ENCODE results near the gene MEIS3. TPM values are rescaled to one million over a fixed set of nuclear protein-coding genes. Genes with fewer than 3 reads are reported as not detected.

The MEIS3 gene
- total RNA-seq, 3 donors from 2014 or later (not counting 1 experiment from before 2014, with no cell fraction given), result not detected

DNA sequence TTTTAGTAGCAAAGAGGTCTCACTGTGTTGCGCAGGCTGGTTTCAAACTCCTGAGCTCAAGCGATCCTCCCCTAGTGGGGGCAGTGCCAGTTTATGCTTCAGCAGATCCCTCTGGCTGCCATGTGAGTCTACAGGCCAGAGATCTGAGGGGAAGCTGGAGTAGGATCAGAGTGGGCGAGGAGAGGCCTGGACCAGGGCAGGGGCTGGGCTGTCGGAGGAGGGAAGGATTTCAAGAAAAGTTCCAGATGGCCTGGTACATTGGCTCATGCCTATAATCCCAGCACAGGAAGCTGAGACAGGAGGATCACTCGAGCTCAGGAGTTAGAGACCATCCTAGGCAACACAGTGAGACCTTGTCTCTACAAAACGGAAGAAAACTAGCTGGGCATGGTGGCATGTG lies 60.4 kb downstream of the MEIS3 start:
- Histone ChIP-seq H3K4me3 (ENCODE audit: low read length) (no peak overlapping the region), H3K36me3 (ENCODE audit: control insufficient read depth, insufficient read depth, low read length) (peaks cover 73% of the 10 kb centered on the region), H3K9me3 (ENCODE audit: control insufficient read depth, insufficient read depth, low read length) (no peaks in the 10 kb centered on the region), H3K27ac (ENCODE audit: low read length) (no peak overlapping the region), H3K27me3 (ENCODE audit: control insufficient read depth, insufficient read depth, low read length) (no peaks in the 10 kb centered on the region), H3K4me1 (ENCODE audit: control insufficient read depth, insufficient read depth, low read length) (no peaks in the 10 kb centered on the region)
- no peak for ATAC-seq
- Mint-ChIP-seq H3K27ac (no peak overlapping the region), H3K27me3 (ENCODE audit: low read depth in 2 of 2) (no peaks in the 10 kb centered on the region), H3K4me1 (peaks cover 0 to 3% of the 10 kb centered on the region in 2 donors), H3K4me3 (no peak overlapping the region), H3K9me3 (no peaks in the 10 kb centered on the region), H3K36me3 (peaks cover 8% of the 10 kb centered on the region)
- TF ChIP-seq, protein P1, sequence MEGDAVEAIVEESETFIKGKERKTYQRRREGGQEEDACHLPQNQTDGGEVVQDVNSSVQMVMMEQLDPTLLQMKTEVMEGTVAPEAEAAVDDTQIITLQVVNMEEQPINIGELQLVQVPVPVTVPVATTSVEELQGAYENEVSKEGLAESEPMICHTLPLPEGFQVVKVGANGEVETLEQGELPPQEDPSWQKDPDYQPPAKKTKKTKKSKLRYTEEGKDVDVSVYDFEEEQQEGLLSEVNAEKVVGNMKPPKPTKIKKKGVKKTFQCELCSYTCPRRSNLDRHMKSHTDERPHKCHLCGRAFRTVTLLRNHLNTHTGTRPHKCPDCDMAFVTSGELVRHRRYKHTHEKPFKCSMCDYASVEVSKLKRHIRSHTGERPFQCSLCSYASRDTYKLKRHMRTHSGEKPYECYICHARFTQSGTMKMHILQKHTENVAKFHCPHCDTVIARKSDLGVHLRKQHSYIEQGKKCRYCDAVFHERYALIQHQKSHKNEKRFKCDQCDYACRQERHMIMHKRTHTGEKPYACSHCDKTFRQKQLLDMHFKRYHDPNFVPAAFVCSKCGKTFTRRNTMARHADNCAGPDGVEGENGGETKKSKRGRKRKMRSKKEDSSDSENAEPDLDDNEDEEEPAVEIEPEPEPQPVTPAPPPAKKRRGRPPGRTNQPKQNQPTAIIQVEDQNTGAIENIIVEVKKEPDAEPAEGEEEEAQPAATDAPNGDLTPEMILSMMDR (IDR thresholded peaks at IDR 0.05), result no peak
- 93% methylated on average over 6 of the region's 6 CpGs for WGBS (ENCODE audit: insufficient coverage)
- DNase-seq, result no peak
- intact Hi-C loops (cut with micrococcal nuclease), result no loop called here

GRCh38 chr19:47357788-47358680 lies 61.3 kb downstream of the MEIS3 start:
- intact Hi-C loops (cut with micrococcal nuclease), result no loop called here

DNA sequence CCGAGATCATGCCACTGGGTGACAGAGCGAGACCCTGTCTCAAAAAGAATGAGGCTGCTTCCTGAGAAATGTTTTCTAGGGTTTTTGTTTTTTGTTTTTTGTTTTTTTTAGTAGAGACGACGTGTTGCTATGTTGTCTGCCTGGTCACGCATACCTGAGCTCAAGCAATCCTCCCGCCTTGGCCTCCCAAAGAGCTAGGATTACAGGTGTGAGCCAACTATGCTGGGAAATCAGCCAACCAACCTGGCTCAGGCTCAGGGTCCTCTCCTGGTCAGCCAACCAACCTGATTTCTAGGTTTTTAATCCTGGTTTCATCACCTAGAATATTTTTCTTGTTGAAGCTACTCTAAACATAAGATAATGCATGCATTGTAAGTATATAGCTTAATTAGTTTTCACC lies 62.4 kb downstream of the MEIS3 start:
- WGBS (ENCODE audit: insufficient coverage), result 98% methylated on average over 6 of the region's 6 CpGs
- no peaks in the 10 kb centered on the region for H3K9me3 ChIP-seq (ENCODE audit: control insufficient read depth, insufficient read depth, low read length)
- Mint-ChIP-seq H3K27me3 (ENCODE audit: low read depth in 2 of 2) (no peaks in the 10 kb centered on the region), H3K36me3 (peaks cover 5% of the 10 kb centered on the region), H3K4me3 (no peak overlapping the region), H3K9me3 (no peaks in the 10 kb centered on the region), H3K27ac (no peak overlapping the region), H3K4me1 (peaks cover 0 to 7% of the 10 kb centered on the region in 2 donors)
- ATAC-seq (no peak), DNase-seq (no peak)
- H3K4me3 ChIP-seq (ENCODE audit: low read length), result no peak overlapping the region
- no peak overlapping the region for H3K27ac ChIP-seq (ENCODE audit: low read length)
- H3K4me1 ChIP-seq (ENCODE audit: control insufficient read depth, insufficient read depth, low read length), result no peaks in the 10 kb centered on the region
- no peaks in the 10 kb centered on the region for H3K27me3 ChIP-seq (ENCODE audit: control insufficient read depth, insufficient read depth, low read length)
- H3K36me3 ChIP-seq (ENCODE audit: control insufficient read depth, insufficient read depth, low read length), result peaks cover 72% of the 10 kb centered on the region
- TF ChIP-seq, protein P1 (IDR thresholded peaks at IDR 0.05), result no peak
- intact Hi-C loops (cut with micrococcal nuclease), result no loop called here

More at GRCh38 chr19:47357788-47358680, 61.3 kb downstream of the MEIS3 start:
- H3K27me3 Mint-ChIP-seq (ENCODE audit: low read depth in 2 of 2), result no peaks in the 10 kb centered on the region
- 96% methylated on average over 28 of the region's 28 CpGs for WGBS (ENCODE audit: insufficient coverage)
- Histone ChIP-seq H3K4me1 (ENCODE audit: control insufficient read depth, insufficient read depth, low read length) (no peaks in the 10 kb centered on the region), H3K9me3 (ENCODE audit: control insufficient read depth, insufficient read depth, low read length) (no peaks in the 10 kb centered on the region), H3K36me3 (ENCODE audit: control insufficient read depth, insufficient read depth, low read length) (peaks cover 72% of the 10 kb centered on the region), H3K4me3 (ENCODE audit: low read length) (no peak overlapping the region), H3K27ac (ENCODE audit: low read length) (no peak overlapping the region), H3K27me3 (ENCODE audit: control insufficient read depth, insufficient read depth, low read length) (no peaks in the 10 kb centered on the region)
- H3K36me3 Mint-ChIP-seq, result peaks cover 8% of the 10 kb centered on the region
- peaks cover 0 to 3% of the 10 kb centered on the region in 2 donors for H3K4me1 Mint-ChIP-seq
- ATAC-seq (no peak), DNase-seq (no peak)
- TF ChIP-seq, protein P1 (IDR thresholded peaks at IDR 0.05), result no peak
- H3K4me3 Mint-ChIP-seq, result no peak overlapping the region
- H3K9me3 Mint-ChIP-seq, result no peaks in the 10 kb centered on the region
- no peak overlapping the region for H3K27ac Mint-ChIP-seq
